Measurements from ENCODE around the gene MAMLD1. TPM values are rescaled to one million over a fixed set of nuclear protein-coding genes. Genes with fewer than 3 reads are reported as not detected.

The MAMLD1 gene
- total RNA-seq, 3 donors from 2014 or later (not counting 1 experiment from before 2014, with no cell fraction given), result 0.23 to 1.1 (median 0.45) TPM

DNA sequence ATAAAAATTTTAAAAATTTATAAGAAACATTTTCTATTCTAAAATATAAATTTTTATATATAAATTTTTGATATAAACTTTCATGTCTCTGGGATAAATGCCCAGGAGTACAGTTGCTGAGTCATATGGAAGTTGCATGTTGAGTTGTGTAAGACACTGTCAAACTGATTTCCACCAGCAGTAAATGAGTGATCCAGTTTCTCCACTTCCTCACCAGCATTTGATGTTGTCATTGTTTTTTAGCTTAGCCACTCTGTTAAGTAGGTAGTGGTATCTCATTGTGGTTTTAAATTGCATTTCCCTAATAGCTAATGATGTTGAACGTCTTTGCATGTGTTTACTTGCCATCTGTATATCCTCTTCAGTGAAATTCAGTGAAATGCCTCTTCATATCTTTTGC lies 66.5 kb downstream of the MAMLD1 start:
- no peaks in the 10 kb centered on the region for H3K9me3 Mint-ChIP-seq
- no peaks in the 10 kb centered on the region for H3K27me3 ChIP-seq (ENCODE audit: control insufficient read depth, insufficient read depth, low read length)
- no peaks in the 10 kb centered on the region for H3K9me3 ChIP-seq (ENCODE audit: control insufficient read depth, insufficient read depth, low read length)
- no peak overlapping the region for H3K27ac ChIP-seq (ENCODE audit: low read length)
- peak in 1 of 3 donors; percentile 37 for ATAC-seq
- no peak overlapping the region for H3K27ac Mint-ChIP-seq
- no peak for DNase-seq
- H3K4me3 Mint-ChIP-seq, result no peak overlapping the region
- H3K4me1 Mint-ChIP-seq, result no peaks in the 10 kb centered on the region
- intact Hi-C loops (cut with micrococcal nuclease), result no loop called here
- no peaks in the 10 kb centered on the region for H3K4me1 ChIP-seq (ENCODE audit: control insufficient read depth, insufficient read depth, low read length)
- WGBS (ENCODE audit: insufficient coverage), result no CpG with 5 or more reads among the region's 1 CpG
- H3K27me3 Mint-ChIP-seq (ENCODE audit: low read depth in 2 of 2), result peaks cover 5 to 31% of the 10 kb centered on the region in 2 donors
- TF ChIP-seq, protein P1, sequence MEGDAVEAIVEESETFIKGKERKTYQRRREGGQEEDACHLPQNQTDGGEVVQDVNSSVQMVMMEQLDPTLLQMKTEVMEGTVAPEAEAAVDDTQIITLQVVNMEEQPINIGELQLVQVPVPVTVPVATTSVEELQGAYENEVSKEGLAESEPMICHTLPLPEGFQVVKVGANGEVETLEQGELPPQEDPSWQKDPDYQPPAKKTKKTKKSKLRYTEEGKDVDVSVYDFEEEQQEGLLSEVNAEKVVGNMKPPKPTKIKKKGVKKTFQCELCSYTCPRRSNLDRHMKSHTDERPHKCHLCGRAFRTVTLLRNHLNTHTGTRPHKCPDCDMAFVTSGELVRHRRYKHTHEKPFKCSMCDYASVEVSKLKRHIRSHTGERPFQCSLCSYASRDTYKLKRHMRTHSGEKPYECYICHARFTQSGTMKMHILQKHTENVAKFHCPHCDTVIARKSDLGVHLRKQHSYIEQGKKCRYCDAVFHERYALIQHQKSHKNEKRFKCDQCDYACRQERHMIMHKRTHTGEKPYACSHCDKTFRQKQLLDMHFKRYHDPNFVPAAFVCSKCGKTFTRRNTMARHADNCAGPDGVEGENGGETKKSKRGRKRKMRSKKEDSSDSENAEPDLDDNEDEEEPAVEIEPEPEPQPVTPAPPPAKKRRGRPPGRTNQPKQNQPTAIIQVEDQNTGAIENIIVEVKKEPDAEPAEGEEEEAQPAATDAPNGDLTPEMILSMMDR (IDR thresholded peaks at IDR 0.05), result no peak
- no peaks in the 10 kb centered on the region for H3K36me3 Mint-ChIP-seq
- no peak overlapping the region for H3K4me3 ChIP-seq (ENCODE audit: low read length)
- H3K36me3 ChIP-seq (ENCODE audit: control insufficient read depth, insufficient read depth, low read length), result no peaks in the 10 kb centered on the region

DNA sequence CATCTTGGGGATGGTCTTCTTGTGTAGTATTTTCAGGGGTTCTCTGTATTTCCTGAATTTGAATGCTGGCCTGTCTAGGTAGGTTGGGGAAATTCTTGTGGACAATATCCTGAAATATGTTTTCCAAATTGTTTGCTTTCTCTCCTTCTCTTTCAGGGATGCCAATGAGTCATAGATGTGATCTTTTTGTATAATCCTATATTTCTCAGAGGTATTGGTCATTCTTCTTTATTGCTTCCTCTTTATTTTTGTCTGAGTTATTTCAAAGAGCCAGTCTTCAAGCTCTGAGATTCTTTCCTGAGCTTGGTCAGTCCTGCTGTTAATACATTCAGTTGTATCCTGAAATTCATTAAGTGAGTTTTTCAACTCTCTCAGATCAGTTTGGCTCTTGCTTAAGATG lies 73.1 kb downstream of the MAMLD1 start:
- no peak overlapping the region for H3K4me3 Mint-ChIP-seq
- Histone ChIP-seq H3K36me3 (ENCODE audit: control insufficient read depth, insufficient read depth, low read length) (no peaks in the 10 kb centered on the region), H3K4me1 (ENCODE audit: control insufficient read depth, insufficient read depth, low read length) (no peaks in the 10 kb centered on the region), H3K4me3 (ENCODE audit: low read length) (no peak overlapping the region), H3K9me3 (ENCODE audit: control insufficient read depth, insufficient read depth, low read length) (no peaks in the 10 kb centered on the region), H3K27me3 (ENCODE audit: control insufficient read depth, insufficient read depth, low read length) (no peaks in the 10 kb centered on the region), H3K27ac (ENCODE audit: low read length) (no peak overlapping the region)
- intact Hi-C loops (cut with micrococcal nuclease), result no loop called here
- DNase-seq (no peak), ATAC-seq (no peak)
- no peaks in the 10 kb centered on the region for H3K4me1 Mint-ChIP-seq
- H3K27me3 Mint-ChIP-seq (ENCODE audit: low read depth in 2 of 2), result peaks cover 6 to 37% of the 10 kb centered on the region in 2 donors
- TF ChIP-seq, protein P1 (IDR thresholded peaks at IDR 0.05), result no peak
- no peaks in the 10 kb centered on the region for H3K9me3 Mint-ChIP-seq
- H3K36me3 Mint-ChIP-seq, result no peaks in the 10 kb centered on the region
- no peak overlapping the region for H3K27ac Mint-ChIP-seq

DNA sequence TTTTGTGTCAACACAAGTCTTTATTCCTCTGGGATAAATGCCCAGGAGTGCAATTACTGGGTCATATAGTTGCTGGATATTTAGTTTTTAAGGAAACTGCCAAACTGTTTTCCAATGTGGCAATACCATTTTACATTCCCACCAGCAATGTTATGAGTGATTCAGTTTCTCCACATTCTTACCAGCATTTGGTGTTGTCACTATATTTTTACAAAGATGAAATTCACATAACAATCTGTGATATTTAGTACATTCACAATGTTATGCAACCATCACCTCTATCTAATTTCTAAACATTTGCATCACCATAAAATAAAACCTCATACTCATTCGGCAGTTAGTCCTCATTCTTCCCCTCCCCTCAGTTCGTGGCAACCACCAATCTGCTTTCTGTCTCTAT lies 75.0 kb downstream of the MAMLD1 start:
- Mint-ChIP-seq H3K4me3 (no peak overlapping the region), H3K9me3 (no peaks in the 10 kb centered on the region), H3K4me1 (no peaks in the 10 kb centered on the region), H3K27ac (no peak overlapping the region), H3K27me3 (ENCODE audit: low read depth in 2 of 2) (peaks cover 9 to 48% of the 10 kb centered on the region in 2 donors), H3K36me3 (no peaks in the 10 kb centered on the region)
- Histone ChIP-seq H3K27ac (ENCODE audit: low read length) (no peak overlapping the region), H3K4me1 (ENCODE audit: control insufficient read depth, insufficient read depth, low read length) (no peaks in the 10 kb centered on the region), H3K27me3 (ENCODE audit: control insufficient read depth, insufficient read depth, low read length) (no peaks in the 10 kb centered on the region), H3K4me3 (ENCODE audit: low read length) (no peak overlapping the region), H3K9me3 (ENCODE audit: control insufficient read depth, insufficient read depth, low read length) (no peaks in the 10 kb centered on the region), H3K36me3 (ENCODE audit: control insufficient read depth, insufficient read depth, low read length) (no peaks in the 10 kb centered on the region)
- TF ChIP-seq, protein P1 (IDR thresholded peaks at IDR 0.05), result no peak
- DNase-seq (no peak), ATAC-seq (no peak)
- WGBS (ENCODE audit: insufficient coverage), result 100% methylated on average over 1 of the region's 2 CpGs
- intact Hi-C loops (cut with micrococcal nuclease), result no loop called here

DNA sequence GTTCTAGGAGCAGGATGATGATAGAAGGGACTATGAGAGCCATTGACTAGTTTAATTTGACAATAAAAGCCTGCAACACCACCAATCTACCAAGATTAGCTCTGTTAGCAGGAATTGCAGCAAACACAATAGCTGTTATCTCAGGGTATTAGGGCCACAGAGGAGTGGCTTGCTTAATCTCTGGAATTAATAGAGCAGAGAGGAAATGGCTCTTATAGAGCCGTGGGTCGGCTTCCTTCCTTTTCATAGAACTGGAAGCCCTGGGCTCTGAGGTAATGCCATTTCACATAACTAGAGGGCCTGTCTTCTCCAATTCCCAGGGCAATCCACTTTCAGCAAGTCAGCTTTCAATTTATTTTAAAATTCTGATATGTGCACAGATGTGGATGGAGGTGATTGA lies 83.0 kb downstream of the MAMLD1 start:
- TF ChIP-seq, protein P1 (IDR thresholded peaks at IDR 0.05), result no peak
- ATAC-seq (no peak), DNase-seq (no peak)
- no peak overlapping the region for H3K4me3 Mint-ChIP-seq
- no peaks in the 10 kb centered on the region for H3K9me3 Mint-ChIP-seq
- Histone ChIP-seq H3K27ac (ENCODE audit: low read length) (no peak overlapping the region), H3K9me3 (ENCODE audit: control insufficient read depth, insufficient read depth, low read length) (no peaks in the 10 kb centered on the region), H3K27me3 (ENCODE audit: control insufficient read depth, insufficient read depth, low read length) (no peaks in the 10 kb centered on the region), H3K36me3 (ENCODE audit: control insufficient read depth, insufficient read depth, low read length) (no peaks in the 10 kb centered on the region), H3K4me1 (ENCODE audit: control insufficient read depth, insufficient read depth, low read length) (peaks cover 4% of the 10 kb centered on the region), H3K4me3 (ENCODE audit: low read length) (no peak overlapping the region)
- no peak overlapping the region for H3K27ac Mint-ChIP-seq
- H3K36me3 Mint-ChIP-seq, result no peaks in the 10 kb centered on the region
- intact Hi-C loops (cut with micrococcal nuclease), result no loop called here
- H3K4me1 Mint-ChIP-seq, result no peaks in the 10 kb centered on the region
- H3K27me3 Mint-ChIP-seq (ENCODE audit: low read depth in 2 of 2), result peaks cover 2 to 31% of the 10 kb centered on the region in 2 donors
- WGBS (ENCODE audit: insufficient coverage), result 36% methylated on average over 2 of the region's 2 CpGs

All from natural killer cell (primary cell).